ENCODE results near the gene FAM83B. TPM values are rescaled to one million over a fixed set of nuclear protein-coding genes. Genes with fewer than 3 reads are reported as not detected.

FAM83B gene
- total and polyA plus RNA-seq, 8 donors = 0.46 to 7.3 (median 1.6) TPM

DNA sequence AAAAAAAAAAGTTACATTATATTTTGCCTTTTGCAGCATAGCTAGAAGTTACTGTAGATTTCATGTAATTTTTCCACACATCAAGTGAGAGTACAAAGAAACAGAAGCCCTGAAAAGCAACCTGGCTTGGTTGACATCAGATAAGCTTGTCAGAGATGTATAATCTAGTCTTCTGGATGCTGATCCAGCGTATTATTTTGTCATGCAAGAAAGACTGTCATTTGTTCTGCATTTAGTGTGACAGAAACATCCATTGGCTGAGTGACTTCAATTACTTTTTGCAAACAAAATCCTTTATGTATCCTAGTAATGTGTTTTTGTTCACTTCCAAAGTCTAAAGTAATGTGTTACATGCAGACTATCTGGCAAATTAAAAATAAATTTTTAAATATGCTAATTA, 75.3 kb downstream of the FAM83B start:
- 73 to 87% methylated on average over 1 of the region's 1 CpG for WGBS, 2 donors
- intact Hi-C loops (cut with DNase I) = no loop called here
- FAIRE-seq (no peak), ATAC-seq (no peak), DNase-seq (no peak)
- Histone ChIP-seq H3K27me3 (no peaks in the 10 kb centered on the region), H3K27ac (no peak overlapping the region), H3K9me3 (no peaks in the 10 kb centered on the region), H3K36me3 (no peaks in the 10 kb centered on the region), H3K4me3 (no peak overlapping the region), H3K4me1 (no peaks in the 10 kb centered on the region)
- TF ChIP-seq, protein P1, sequence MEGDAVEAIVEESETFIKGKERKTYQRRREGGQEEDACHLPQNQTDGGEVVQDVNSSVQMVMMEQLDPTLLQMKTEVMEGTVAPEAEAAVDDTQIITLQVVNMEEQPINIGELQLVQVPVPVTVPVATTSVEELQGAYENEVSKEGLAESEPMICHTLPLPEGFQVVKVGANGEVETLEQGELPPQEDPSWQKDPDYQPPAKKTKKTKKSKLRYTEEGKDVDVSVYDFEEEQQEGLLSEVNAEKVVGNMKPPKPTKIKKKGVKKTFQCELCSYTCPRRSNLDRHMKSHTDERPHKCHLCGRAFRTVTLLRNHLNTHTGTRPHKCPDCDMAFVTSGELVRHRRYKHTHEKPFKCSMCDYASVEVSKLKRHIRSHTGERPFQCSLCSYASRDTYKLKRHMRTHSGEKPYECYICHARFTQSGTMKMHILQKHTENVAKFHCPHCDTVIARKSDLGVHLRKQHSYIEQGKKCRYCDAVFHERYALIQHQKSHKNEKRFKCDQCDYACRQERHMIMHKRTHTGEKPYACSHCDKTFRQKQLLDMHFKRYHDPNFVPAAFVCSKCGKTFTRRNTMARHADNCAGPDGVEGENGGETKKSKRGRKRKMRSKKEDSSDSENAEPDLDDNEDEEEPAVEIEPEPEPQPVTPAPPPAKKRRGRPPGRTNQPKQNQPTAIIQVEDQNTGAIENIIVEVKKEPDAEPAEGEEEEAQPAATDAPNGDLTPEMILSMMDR (IDR thresholded peaks at IDR 0.05) = no peak

GRCh38 chr6:54929245-54929909, 82.8 kb downstream of the FAM83B start:
- Histone ChIP-seq H3K9me3 (no peaks in the 10 kb centered on the region), H3K27me3 (no peaks in the 10 kb centered on the region), H3K4me1 (no peaks in the 10 kb centered on the region), H3K27ac (no peak overlapping the region), H3K36me3 (no peaks in the 10 kb centered on the region), H3K4me3 (no peak overlapping the region)
- FAIRE-seq (no peak), DNase-seq (no peak), ATAC-seq (no peak)
- TF ChIP-seq, protein P1 (IDR thresholded peaks at IDR 0.05) = no peak
- WGBS, 2 donors = 13 to 24% methylated on average over 1 of the region's 1 CpG
- intact Hi-C loops (cut with DNase I) = no loop called here

- no peaks in the 10 kb centered on the region for H3K4me1 ChIP-seq
- no peaks in the 10 kb centered on the region for H3K9me3 ChIP-seq
- no peak for ATAC-seq
- FAIRE-seq = no peak
- TF ChIP-seq, protein P1 (IDR thresholded peaks at IDR 0.05) = no peak
- DNase-seq = no peak
- H3K27ac ChIP-seq = no peak overlapping the region
- H3K36me3 ChIP-seq = no peaks in the 10 kb centered on the region
- H3K4me3 ChIP-seq = no peak overlapping the region
- H3K27me3 ChIP-seq = no peaks in the 10 kb centered on the region
- intact Hi-C loops (cut with DNase I) = no loop called here
Observed at GRCh38 chr6:54932622-54933021, 86.1 kb downstream of the FAM83B start.

GRCh38 chr6:54935739-54936138, 89.2 kb downstream of the FAM83B start:
- Histone ChIP-seq H3K4me3 (no peak overlapping the region), H3K4me1 (no peaks in the 10 kb centered on the region), H3K36me3 (no peaks in the 10 kb centered on the region), H3K27ac (no peak overlapping the region), H3K27me3 (no peaks in the 10 kb centered on the region), H3K9me3 (no peaks in the 10 kb centered on the region)
- FAIRE-seq = no peak
- ATAC-seq = no peak
- TF ChIP-seq, protein P1 (IDR thresholded peaks at IDR 0.05) = no peak
- no peak for DNase-seq
- WGBS, 2 donors = 94 to 95% methylated on average over 5 of the region's 5 CpGs
- intact Hi-C loops (cut with DNase I) = no loop called here

GRCh38 chr6:54937371-54937770, 90.8 kb downstream of the FAM83B start:
- Histone ChIP-seq H3K36me3 (no peaks in the 10 kb centered on the region), H3K4me1 (no peaks in the 10 kb centered on the region), H3K4me3 (no peak overlapping the region), H3K27me3 (no peaks in the 10 kb centered on the region), H3K27ac (no peak overlapping the region), H3K9me3 (no peaks in the 10 kb centered on the region)
- FAIRE-seq (no peak), ATAC-seq (no peak), DNase-seq (no peak)
- intact Hi-C loops (cut with DNase I) = no loop called here
- TF ChIP-seq, protein P1 (IDR thresholded peaks at IDR 0.05) = no peak
- 90% methylated on average over 3 of the region's 3 CpGs for WGBS, 2 donors
